ENCODE measurements around the gene SAMD13. TPM values are rescaled to one million over a fixed set of nuclear protein-coding genes. Genes with fewer than 3 reads are reported as not detected.

The SAMD13 gene
- total and polyA plus RNA-seq, 2 of the 8 experiments (the other 6 are each of a cell fraction or from before 2014, with no cell fraction given): 0.86 to 2.3 TPM

DNA sequence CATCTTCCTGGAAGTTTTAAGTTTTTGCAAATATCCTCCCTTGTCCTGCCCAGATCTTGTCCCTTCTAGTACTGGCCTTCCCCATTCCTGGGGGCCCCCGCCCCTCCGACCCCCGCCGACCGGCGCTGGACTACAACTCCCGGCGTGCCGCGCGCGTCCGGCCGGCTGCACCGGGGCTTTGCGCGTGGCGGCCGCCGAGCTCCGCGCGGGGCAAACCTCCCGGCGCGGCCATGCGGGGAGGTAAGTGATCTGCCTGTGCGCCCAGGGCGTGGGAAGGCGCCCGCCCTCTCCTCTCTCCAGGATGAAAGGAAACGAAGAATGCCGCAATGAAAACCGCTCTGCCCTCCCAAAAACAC lies 3.2 kb upstream of the SAMD13 start (continued):
- TF ChIP-seq HDAC2 (IDR thresholded peaks at IDR 0.05; ENCODE audit: borderline replicate concordance in 1 of 2, low read depth in 2 of 2, low read length in 2 of 2) (peak in 1 of 2 experiments; percentile 74; a peak in 1 of 4 replicates), CREB1 (IDR thresholded peaks at IDR 0.05) (no peak), CHD2 (IDR thresholded peaks at IDR 0.05; ENCODE audit: low read length) (no peak), NANOG (IDR thresholded peaks at IDR 0.05; ENCODE audit: insufficient read depth, low read depth, low read length, poor library complexity, severe bottlenecking) (no peak), E2F6 (IDR thresholded peaks at IDR 0.05) (no peak), EGR1 (IDR thresholded peaks at IDR 0.05; ENCODE audit: borderline replicate concordance, low read depth, low read length) (no peak), GABPA (IDR thresholded peaks at IDR 0.05; ENCODE audit: borderline replicate concordance, insufficient read depth, low read length) (no peak), NRF1 (IDR thresholded peaks at IDR 0.05; ENCODE audit: low read depth, low read length) (no peak), MAFK (IDR thresholded peaks at IDR 0.05; ENCODE audit: low read depth, low read length) (no peak), PHF8 (conservative IDR thresholded peaks at IDR 0.05; ENCODE audit: low read depth, low read length) (0 out of 2 replicates have a peak, but pooled peaks have one; percentile 46), SIN3A (conservative IDR thresholded peaks at IDR 0.05 in 1 of 2, IDR thresholded peaks at IDR 0.05 in 1 of 2; ENCODE audit: low read depth in 1 of 2, low read length in 2 of 2) (no peak; a peak in 1 of 4 replicates), BRCA1 (IDR thresholded peaks at IDR 0.05; ENCODE audit: low read depth, low read length) (no peak), BACH1 (IDR thresholded peaks at IDR 0.05; ENCODE audit: low read length) (no peak)
